ENCODE results near the gene HSD17B3. TPM values are rescaled to one million over a fixed set of nuclear protein-coding genes. Genes with fewer than 3 reads are reported as not detected.

HSD17B3 gene
- total and polyA plus RNA-seq, 2 donors (not counting 3 experiments of a cell fraction or from before 2014, with no cell fraction given): 0.46 TPM; not detected in 1

DNA sequence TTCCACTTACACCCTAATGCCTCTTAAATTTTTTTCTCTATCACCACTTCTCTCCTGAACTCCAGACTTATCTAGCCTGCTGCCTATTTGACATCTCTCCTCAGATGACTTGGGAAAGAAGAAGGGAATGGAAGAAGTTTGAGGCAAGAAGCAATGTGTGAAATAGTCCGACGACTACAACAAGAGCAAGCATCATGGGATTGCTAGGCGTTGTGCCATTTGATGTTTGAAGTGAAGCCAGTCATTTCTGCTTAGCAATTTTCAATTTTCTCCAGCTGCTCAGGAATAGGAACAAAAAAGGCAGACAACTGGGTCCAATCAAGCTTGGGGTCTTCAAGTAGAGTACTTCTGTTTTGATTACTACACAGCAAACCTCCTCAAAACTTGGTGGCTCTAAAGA is 106.4 kb downstream of the HSD17B3 start:
- no peak overlapping the region for H2AFZ ChIP-seq (ENCODE audit: low read depth, low read length)
- H3K4me3 ChIP-seq (replicated peaks in 1 of 3; ENCODE audit: insufficient read depth in 1 of 3, low read depth in 1 of 3, low read length in 3 of 3): no peak overlapping the region
- no peak for FAIRE-seq
- no peak for TF ChIP-seq EZH2 (IDR thresholded peaks at IDR 0.05; ENCODE audit: borderline replicate concordance, low read depth, low read length, severe bottlenecking)
- TF ChIP-seq, protein P1, sequence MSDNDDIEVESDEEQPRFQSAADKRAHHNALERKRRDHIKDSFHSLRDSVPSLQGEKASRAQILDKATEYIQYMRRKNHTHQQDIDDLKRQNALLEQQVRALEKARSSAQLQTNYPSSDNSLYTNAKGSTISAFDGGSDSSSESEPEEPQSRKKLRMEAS (IDR thresholded peaks at IDR 0.05; ENCODE audit: insufficient read depth, insufficient read length): no peak
- TF ChIP-seq FOS (IDR thresholded peaks at IDR 0.05; ENCODE audit: borderline replicate concordance, insufficient read depth, low read length): no peak
- no peak for TF ChIP-seq JUN (IDR thresholded peaks at IDR 0.05; ENCODE audit: borderline replicate concordance, insufficient read depth, insufficient read length, low read depth)
- no peak for TF ChIP-seq POLR2A (IDR thresholded peaks at IDR 0.05; ENCODE audit: low read depth, low read length)
- no peak for TF ChIP-seq MYC (IDR thresholded peaks at IDR 0.05; ENCODE audit: low read depth, low read length)
- TF ChIP-seq, protein P2, sequence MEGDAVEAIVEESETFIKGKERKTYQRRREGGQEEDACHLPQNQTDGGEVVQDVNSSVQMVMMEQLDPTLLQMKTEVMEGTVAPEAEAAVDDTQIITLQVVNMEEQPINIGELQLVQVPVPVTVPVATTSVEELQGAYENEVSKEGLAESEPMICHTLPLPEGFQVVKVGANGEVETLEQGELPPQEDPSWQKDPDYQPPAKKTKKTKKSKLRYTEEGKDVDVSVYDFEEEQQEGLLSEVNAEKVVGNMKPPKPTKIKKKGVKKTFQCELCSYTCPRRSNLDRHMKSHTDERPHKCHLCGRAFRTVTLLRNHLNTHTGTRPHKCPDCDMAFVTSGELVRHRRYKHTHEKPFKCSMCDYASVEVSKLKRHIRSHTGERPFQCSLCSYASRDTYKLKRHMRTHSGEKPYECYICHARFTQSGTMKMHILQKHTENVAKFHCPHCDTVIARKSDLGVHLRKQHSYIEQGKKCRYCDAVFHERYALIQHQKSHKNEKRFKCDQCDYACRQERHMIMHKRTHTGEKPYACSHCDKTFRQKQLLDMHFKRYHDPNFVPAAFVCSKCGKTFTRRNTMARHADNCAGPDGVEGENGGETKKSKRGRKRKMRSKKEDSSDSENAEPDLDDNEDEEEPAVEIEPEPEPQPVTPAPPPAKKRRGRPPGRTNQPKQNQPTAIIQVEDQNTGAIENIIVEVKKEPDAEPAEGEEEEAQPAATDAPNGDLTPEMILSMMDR (IDR thresholded peaks at IDR 0.05; ENCODE audit: extremely low read depth in 1 of 2, insufficient read depth in 1 of 2, low read depth in 1 of 2, low read length in 2 of 2): no peak
- no peak for TF ChIP-seq POLR2AphosphoS5 (IDR thresholded peaks at IDR 0.05; ENCODE audit: insufficient read depth, low read depth, low read length)
- no peak for TF ChIP-seq GATA2 (IDR thresholded peaks at IDR 0.05; ENCODE audit: insufficient read depth, insufficient read length, low read depth, low read length)
- H3K9ac ChIP-seq (replicated peaks; ENCODE audit: extremely low read depth, insufficient read depth, low read length): no peak overlapping the region
- no peaks in the 10 kb centered on the region for H3K79me2 ChIP-seq (ENCODE audit: control insufficient read depth, insufficient read depth, low read length)
- peaks cover 2 to 3% of the 10 kb centered on the region in 2 experiments for H3K27me3 ChIP-seq (ENCODE audit: control insufficient read depth in 2 of 2, insufficient read depth in 2 of 2, low read length in 2 of 2)
- no peaks in the 10 kb centered on the region for H3K36me3 ChIP-seq (ENCODE audit: control insufficient read depth in 2 of 2, extremely low read depth in 1 of 2, insufficient read depth in 2 of 2, low read length in 2 of 2)
- no peak overlapping the region for H3K4me2 ChIP-seq (ENCODE audit: insufficient read depth, low read length)
- H3K9me3 ChIP-seq (replicated peaks; ENCODE audit: control insufficient read depth, insufficient read depth, low read length): no peaks in the 10 kb centered on the region
- ChIA-PET POLR2A (no interaction called here), CTCF (no interaction called here)
- no peak for DNase-seq (ENCODE audit: low read depth, low spot score)
- intact Hi-C loops (cut with micrococcal nuclease): no loop called here
- no peak overlapping the region for H3K27ac ChIP-seq (ENCODE audit: insufficient read depth, low read depth, low read length)
- no peaks in the 10 kb centered on the region for H3K4me1 ChIP-seq (ENCODE audit: control insufficient read depth, extremely low read depth, insufficient read depth, low read length)
- no peaks in the 10 kb centered on the region for H4K20me1 ChIP-seq (replicated peaks; ENCODE audit: control insufficient read depth, extremely low read depth, insufficient read depth, low read length)
- dilution Hi-C loops (cut with MboI; ENCODE audit: extremely low pct_ligation_motif_present, low sequenced_read_pairs): no loop called here
- H3K9me1 ChIP-seq (replicated peaks; ENCODE audit: control insufficient read depth, extremely low read depth, insufficient read depth, low read length): no peaks in the 10 kb centered on the region
- no TSS peak for BruUV-seq (replicated peaks)

All from endothelial cell of umbilical vein (primary cell).